Spinal cord (tissue), 10 donors: ENCODE data around the gene HAUS3. TPM values are rescaled to one million over a fixed set of nuclear protein-coding genes. Genes with fewer than 3 reads are reported as not detected.
"Not testable (repeated sequence)": the region's sequence is repeated elsewhere in the genome, so short reads cannot be mapped to it uniquely, and the experiment has no call there.

Source experiments
- DNase-seq, 6 donors: peaks; one replicate each; pipeline versions ENCODE4 v3.0.0 to v3.0.0-alpha.2; 2013 to 2015; ENCODE audit warnings: low spot score in 6 of 6, low read depth in 4 of 6
- H3K27ac ChIP-seq: one replicate; pipeline ENCODE4 v1.5.1; 2013; ENCODE audit warnings: low read depth, low read length, control low read depth
- H3K27me3 ChIP-seq: one replicate; pipeline ENCODE4 v1.6.1; 2013; ENCODE audit warnings: low read length; ENCODE audit not compliant: control insufficient read depth, insufficient read depth
- H3K36me3 ChIP-seq: one replicate; pipeline ENCODE4 v1.6.1; 2013; ENCODE audit warnings: low read length; ENCODE audit not compliant: control insufficient read depth, insufficient read depth
- H3K4me1 ChIP-seq: one replicate; pipeline ENCODE4 v1.6.1; 2013; ENCODE audit warnings: low read length; ENCODE audit not compliant: control insufficient read depth, insufficient read depth
- H3K4me3 ChIP-seq: one replicate; pipeline ENCODE4 v1.5.1; 2013; ENCODE audit warnings: low read depth, low read length, control low read depth
- H3K9me3 ChIP-seq: one replicate; pipeline ENCODE4 v1.6.1; 2013; ENCODE audit warnings: low read length; ENCODE audit not compliant: control insufficient read depth, insufficient read depth
- WGBS: methylation state at CpG from one replicate; pipeline ENCODE4 v1.1.5; 2013; ENCODE audit warnings: missing lambda C conversion rate; ENCODE audit not compliant: insufficient coverage; 5-methylcytosine and 5-hydroxymethylcytosine counted together
- polyA plus RNA-seq, 2 donors: library from polyadenylated mRNA; unstranded; fragments of 120-200 nt; gene quantifications; one replicate each; pipeline ENCODE4 v1.2.1, GENCODE V29; 2013; ENCODE audit not compliant: insufficient read length in 2 of 2
- total RNA-seq, 2 donors: library from RNA; depleted of rRNA in 1 of 2; stranded (reverse); fragments of 120-200 nt in 1 of 2; fragments of >200 nt in 1 of 2; gene quantifications; one replicate each; pipeline versions ENCODE4 v1.2.3 to v1.2.4, GENCODE V29; 2013 to 2014
- donor health status: healthy.

Gene HAUS3
- total and polyA plus RNA-seq, 4 donors: 13.2 to 22.6 (median 16.9) TPM

DNA sequence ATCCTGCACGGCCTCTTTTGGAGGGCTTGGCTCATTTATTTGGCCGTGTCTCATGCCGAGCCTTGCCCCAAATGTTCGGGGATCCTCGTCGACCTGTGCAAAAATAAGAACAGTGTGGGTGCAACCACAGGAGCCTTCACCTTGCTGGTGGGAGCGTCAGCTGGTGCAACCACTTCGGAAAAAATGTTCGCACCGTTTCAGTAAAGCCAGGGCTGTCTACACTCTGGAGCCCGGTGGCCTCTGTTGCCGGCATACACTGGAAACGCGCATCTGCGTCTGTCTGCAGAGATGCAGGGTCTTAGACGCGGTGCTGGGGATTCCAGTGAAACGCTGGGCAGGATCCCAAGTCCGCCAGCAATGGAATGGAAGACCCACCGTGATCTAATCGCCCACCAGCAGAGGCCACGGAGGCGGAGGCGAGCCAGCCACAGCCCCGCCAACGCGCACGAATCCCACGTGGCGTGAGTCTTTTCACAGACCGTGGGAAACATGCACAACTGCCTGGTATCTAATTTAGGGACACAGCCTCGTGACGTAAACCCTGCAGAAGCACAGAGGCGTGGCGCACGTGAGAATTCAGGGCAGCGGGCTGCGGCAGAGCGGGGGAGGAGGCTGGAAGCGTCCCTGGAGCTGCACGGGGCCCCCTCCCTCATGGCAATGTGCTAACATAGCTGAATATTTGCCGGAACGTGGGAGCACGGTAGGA, 33.8 kb upstream of the HAUS3 start:
- Histone ChIP-seq H3K27ac (no peak overlapping the region), H3K9me3 (no peaks in the 10 kb centered on the region), H3K36me3 (peaks cover 35% of the 10 kb centered on the region), H3K4me3 (no peak overlapping the region), H3K27me3 (no peaks in the 10 kb centered on the region), H3K4me1 (peaks cover 4% of the 10 kb centered on the region)
- WGBS: 91% methylated on average over 44 of the region's 44 CpGs
- DNase-seq: no peak

DNA sequence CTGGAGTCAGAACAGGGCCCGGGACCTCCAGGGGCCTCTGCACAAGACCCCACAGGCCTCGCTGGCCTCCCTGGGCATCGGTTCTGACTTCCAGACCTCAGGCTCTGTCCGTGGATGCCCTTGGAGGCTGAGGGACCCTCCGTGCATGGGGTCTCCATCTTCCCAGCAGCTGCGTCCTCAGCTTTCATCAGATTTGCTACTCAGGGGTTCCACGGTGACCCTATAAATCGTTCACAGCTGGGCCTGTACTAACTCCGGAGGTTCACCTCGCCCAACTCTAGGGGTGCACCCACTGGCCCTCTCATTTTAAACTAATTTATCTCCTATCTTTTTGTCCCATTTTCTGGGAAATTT, 33.1 kb upstream of the HAUS3 start:
- DNase-seq, H3K27ac ChIP-seq, H3K4me1 ChIP-seq, H3K9me3 ChIP-seq, H3K4me3 ChIP-seq, H3K27me3 ChIP-seq: not testable (repeated sequence)
- peaks cover 41% of the 10 kb centered on the region for H3K36me3 ChIP-seq
- WGBS: 86% methylated on average over 10 of the region's 10 CpGs

DNA sequence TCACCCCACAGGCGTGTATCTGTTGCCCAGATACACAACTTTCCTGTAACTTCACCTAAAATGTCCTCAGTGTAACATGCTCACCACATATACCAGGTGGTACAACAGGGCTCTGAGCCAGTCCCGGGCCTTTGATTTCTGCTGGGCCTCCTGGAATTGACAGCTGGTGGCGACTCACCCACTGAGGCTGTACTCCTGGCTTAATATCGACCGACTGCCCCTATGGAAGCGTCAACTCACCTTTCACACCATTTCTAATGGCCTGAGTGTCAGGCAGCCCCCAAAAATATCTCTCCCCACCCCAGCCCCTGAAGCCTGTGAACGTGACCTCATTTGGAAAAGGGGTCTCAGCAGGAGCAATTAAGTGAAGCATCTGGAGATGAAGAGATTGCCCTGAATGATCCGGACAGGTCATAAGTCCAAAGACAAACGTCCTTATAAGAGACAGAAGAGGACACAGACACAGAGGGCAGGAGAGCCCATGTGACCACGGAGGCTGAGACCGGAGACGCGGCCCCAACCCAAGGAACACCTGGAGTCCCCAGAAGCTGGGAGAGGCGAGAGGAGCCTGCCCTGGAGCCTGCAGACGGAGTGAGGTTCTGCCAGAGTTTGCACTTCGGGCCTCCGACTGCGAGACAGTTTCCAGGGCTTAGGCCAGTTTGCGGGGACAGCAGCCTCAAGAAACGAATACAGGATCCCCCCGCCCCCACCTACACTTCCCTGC, 32.6 kb upstream of the HAUS3 start:
- H3K4me1 ChIP-seq: peaks cover 4% of the 10 kb centered on the region
- H3K27me3 ChIP-seq: no peaks in the 10 kb centered on the region
- peaks cover 41% of the 10 kb centered on the region for H3K36me3 ChIP-seq
- no peak overlapping the region for H3K27ac ChIP-seq
- 88% methylated on average over 20 of the region's 21 CpGs for WGBS
- DNase-seq: no peak
- no peaks in the 10 kb centered on the region for H3K9me3 ChIP-seq
- H3K4me3 ChIP-seq: no peak overlapping the region

DNA sequence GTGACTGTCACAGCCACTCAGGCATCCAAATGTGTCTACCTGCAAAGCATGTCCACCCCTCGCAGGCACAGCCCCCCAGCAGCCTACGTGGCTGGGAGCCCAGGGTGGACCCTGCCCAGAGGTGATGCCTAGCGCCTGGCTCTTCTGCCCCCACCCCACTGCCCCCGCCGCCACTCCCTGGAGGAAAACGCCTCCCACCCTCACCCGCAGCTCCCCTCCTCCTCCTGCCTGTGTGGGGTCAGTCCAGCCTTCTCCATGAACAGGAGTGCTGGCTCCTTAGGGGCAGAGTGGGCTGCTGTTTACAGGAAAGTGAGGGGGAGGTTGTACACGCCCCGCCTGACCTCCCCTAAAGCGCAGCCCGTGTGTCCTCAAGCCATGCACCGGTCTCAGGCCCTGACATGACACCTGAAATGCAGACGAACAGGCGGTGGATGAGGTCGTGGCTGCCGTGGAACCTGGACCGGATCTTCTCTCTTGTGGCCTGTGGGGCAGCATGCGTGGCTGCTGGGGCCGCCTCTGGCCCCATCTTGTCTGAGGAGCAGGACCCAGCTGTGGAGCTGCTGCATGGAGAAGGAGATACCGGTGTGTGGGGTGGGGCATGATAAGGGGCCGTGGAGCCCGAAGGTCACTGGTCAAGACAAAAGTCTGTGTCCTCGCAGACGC, 31.9 kb upstream of the HAUS3 start:
- DNase-seq: no peak
- H3K4me1 ChIP-seq: peaks cover 4% of the 10 kb centered on the region
- H3K36me3 ChIP-seq: peaks cover 45% of the 10 kb centered on the region
- WGBS: 80% methylated on average over 18 of the region's 24 CpGs
- no peaks in the 10 kb centered on the region for H3K9me3 ChIP-seq
- H3K27me3 ChIP-seq: no peaks in the 10 kb centered on the region
- no peak overlapping the region for H3K27ac ChIP-seq
- H3K4me3 ChIP-seq: no peak overlapping the region

DNA sequence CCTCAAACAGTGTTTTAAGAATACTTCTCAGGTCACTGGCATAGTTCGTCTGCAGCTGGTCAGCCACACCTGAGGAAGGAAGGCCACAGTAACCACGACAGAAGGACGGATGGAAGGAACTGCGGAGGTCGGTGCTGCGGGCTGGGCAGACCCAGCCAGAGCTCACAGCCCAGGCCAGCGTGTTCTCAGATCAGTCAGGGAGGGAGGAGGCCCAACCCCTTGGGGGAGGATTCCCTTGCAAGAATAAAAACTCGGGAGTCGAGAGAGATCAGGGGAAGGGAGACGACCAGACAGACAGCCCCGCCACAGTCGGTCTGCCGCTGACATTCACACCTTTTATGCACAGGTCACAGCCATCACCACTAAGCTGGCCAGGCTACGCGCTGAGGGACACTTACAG, 31.3 kb upstream of the HAUS3 start:
- WGBS: 80% methylated on average over 14 of the region's 15 CpGs
- no peak overlapping the region for H3K4me3 ChIP-seq
- H3K9me3 ChIP-seq: no peaks in the 10 kb centered on the region
- no peak overlapping the region for H3K27ac ChIP-seq
- H3K4me1 ChIP-seq: peaks cover 4% of the 10 kb centered on the region
- no peak for DNase-seq
- H3K36me3 ChIP-seq: peaks cover 45% of the 10 kb centered on the region
- no peaks in the 10 kb centered on the region for H3K27me3 ChIP-seq

DNA sequence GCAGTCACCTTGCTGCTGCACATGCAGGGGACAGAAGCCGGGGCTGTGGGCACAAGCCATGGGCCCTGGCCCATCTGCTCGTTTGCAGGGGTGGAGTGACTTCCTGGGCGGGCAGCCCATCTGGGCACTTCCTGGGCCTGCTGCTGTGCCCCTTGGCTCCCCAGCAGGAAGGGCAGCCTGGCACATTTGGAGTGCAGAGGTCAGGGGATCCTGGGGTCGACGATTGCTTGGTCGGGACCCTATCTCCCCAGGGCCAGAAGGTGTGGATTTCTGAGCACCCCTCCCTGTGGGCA, 30.9 kb upstream of the HAUS3 start:
- no peak for DNase-seq
- Histone ChIP-seq H3K4me3 (no peak overlapping the region), H3K4me1 (peaks cover 4% of the 10 kb centered on the region), H3K27ac (no peak overlapping the region), H3K9me3 (no peaks in the 10 kb centered on the region), H3K27me3 (no peaks in the 10 kb centered on the region), H3K36me3 (peaks cover 46% of the 10 kb centered on the region)
- WGBS: 87% methylated on average over 6 of the region's 6 CpGs

DNA sequence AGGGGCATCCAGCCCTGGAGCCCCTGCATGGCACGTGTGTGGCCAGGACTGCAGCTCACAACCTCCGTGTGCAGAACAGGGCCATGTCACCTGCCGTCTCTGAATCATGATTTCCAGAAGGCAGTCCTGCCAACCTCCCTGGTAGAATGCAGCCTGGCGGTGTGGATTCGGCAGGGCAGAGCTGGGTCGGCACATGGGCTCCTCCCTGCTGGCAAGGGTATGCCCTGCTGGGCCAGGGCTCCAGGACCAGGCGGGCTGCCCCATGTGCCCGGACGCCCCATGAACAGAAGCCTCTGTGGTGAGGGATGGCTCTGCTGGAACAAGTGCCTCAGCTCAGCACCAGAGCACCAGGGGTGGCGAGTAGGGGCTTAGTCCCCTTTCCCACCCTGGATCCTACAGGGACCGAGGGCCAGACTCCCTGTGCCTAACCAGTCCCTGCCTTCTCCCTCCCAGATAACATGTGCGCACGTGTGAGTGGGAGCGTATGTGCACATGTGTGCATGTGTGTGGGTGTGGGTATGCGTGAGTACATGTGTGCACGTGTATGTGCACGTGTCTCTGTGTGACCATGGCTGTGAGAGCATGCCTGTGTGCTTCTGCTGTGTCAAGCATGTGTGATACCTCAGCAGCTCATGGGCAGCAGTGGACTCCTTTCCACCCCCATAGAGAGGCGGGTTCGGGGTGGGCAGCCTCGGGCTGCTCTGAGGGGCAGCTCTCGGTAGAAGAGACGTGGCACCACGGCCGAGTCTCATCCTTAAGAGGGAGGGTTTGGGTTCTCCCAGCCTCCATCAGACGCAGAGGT, 30.3 kb upstream of the HAUS3 start:
- Histone ChIP-seq H3K4me1 (peaks cover 6% of the 10 kb centered on the region), H3K27ac (no peak overlapping the region), H3K9me3 (no peaks in the 10 kb centered on the region), H3K36me3 (peaks cover 50% of the 10 kb centered on the region), H3K4me3 (no peak overlapping the region), H3K27me3 (no peaks in the 10 kb centered on the region)
- 91% methylated on average over 22 of the region's 25 CpGs for WGBS
- DNase-seq: no peak

DNA sequence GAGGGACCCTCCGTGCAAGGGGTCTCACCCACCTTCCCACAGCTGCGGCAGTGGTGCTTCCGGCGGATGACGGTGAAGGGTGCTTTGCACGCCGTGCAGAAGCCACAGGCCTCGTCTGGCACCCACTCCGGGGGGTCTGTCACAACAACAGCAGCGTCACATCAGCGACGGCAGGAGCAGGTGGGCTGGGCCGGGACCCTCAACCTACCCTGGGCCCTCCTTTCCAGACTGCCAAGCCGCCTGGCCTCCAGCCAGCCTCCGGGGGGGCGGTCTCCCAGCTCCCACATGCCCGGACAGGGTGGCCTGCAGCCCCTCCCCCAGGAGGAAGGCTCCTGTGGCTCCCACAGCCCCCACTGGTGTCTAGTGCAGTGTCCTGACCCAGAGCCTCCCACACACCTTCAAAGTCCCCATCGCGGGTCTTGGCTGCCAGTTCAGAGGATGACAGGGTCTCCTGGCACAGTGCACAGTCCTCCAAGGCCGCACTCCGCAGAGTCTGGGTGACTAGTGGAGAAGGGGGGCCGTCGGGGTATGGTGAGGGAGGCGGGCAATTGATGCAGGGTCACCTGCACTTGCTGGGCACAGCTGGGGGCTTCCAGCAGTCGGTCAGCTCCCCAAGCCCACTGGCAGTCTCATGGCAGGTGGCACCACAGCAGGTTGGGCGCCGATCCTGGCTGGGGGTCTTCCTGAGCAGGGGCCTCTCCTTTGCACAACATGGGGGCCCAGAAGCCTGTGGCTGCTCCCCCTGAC, 29.5 kb upstream of the HAUS3 start:
- Histone ChIP-seq H3K27ac (no peak overlapping the region), H3K36me3 (peaks cover 53% of the 10 kb centered on the region), H3K4me3 (no peak overlapping the region), H3K9me3 (no peaks in the 10 kb centered on the region), H3K27me3 (no peaks in the 10 kb centered on the region), H3K4me1 (peaks cover 13% of the 10 kb centered on the region)
- DNase-seq: no peak
- 63% methylated on average over 24 of the region's 27 CpGs for WGBS
